ENCODE data around the gene LARP4B. TPM values are rescaled to one million over a fixed set of nuclear protein-coding genes. Genes with fewer than 3 reads are reported as not detected.

LARP4B gene
- 59.9 TPM for total RNA-seq
- long read RNA-seq, full-length matches to known transcripts: 10 of 45 reads
- long read RNA-seq, partial matches to known transcripts: 9 of 45 reads
- long read RNA-seq, other reads (novel, unspliced or antisense): 26 of 45 reads

DNA sequence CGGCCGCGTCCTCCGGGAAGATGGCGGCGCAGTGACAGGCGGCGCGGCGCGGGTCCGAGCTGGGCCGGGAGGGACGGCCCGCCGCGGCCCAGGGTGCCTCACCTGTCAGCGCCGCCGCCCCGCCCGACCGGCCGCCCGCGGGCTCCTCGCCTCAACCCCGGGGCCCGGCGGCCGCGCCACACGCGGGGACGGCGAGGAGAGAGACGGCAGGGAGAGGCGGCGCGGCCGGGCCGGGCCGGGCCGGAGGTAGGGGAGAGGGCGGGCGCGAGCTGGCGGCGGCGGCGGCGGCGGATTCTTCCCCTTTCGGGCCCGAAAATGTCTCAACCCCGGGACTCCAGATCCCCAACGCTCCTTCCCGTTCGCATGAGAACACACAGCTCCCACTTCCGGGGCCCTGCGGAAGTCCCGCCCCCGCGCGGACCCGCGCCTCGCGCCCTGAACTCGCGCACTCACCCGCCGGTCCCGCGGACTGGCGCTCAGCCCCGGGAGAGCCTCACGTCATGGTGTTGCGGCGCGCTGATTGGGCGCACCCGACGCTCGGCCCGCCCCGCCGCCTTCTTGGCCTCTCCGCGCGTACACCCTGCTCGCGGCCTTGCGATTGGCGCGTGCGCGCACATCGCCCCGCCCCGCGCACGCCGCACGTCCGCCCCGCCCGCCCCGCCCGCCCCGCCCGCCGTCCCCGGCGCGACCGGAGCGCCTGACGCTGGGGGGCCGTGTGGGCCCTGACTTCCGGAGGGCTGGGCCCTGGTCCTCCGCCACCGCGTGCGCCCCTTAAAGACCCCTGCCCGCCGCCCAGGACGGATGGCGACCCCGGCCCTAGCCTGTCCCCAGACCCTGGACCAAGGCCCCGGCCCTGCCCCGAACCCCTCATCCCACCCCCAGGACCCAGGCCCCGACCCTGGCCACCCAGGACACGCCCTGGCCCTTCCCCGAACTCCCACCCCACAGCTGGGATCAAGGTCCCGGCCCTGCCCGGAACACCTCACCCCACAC, at the start of gene LARP4B:
Gene LARP4B, minus strand, starts transcription at position 380 of the 993 bp plus-strand sequence. CDS start 45,984 bp downstream, outside the sequence.
- ATAC-seq (ENCODE audit: poor library complexity): peak; percentile 99
- DNase-seq: peak; percentile 98
- intact Hi-C loops (cut with DNase I): no loop called here

- DNase-seq (no peak), ATAC-seq (ENCODE audit: poor library complexity) (no peak)
- intact Hi-C loops (cut with DNase I): no loop called here
Observed at GRCh38 chr10:980468-981093, 49.1 kb upstream of the LARP4B start.

GRCh38 chr10:978826-979421, 47.4 kb upstream of the LARP4B start:
- intact Hi-C loops (cut with DNase I): no loop called here
- ATAC-seq (ENCODE audit: poor library complexity) (no peak), DNase-seq (no peak)

- ATAC-seq (ENCODE audit: poor library complexity): no peak
- no peak for DNase-seq
- intact Hi-C loops (cut with DNase I): no loop called here
Observed at GRCh38 chr10:976316-976715, 44.8 kb upstream of the LARP4B start.

DNA sequence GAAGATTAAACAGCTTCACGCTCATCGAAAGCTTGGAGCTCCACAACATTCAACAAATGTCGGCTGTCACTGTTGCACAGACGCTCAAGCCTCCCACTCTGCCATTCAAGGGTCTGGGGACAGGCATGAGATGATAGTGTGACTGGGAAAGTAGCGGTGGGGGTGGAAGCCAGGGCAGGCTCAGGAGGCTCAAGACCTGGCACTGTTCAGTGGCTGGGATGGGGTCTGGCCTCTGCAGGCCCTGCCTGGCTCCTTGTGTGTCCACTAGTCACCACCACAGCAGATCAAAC, 43.2 kb upstream of the LARP4B start:
- intact Hi-C loops (cut with DNase I): no loop called here
- no peak for DNase-seq
- no peak for ATAC-seq (ENCODE audit: poor library complexity)

- intact Hi-C loops (cut with DNase I): no loop called here
- ATAC-seq (ENCODE audit: poor library complexity): no peak
- DNase-seq: no peak
Observed at GRCh38 chr10:974038-974784, 42.7 kb upstream of the LARP4B start.

- intact Hi-C loops (cut with DNase I): no loop called here
- DNase-seq (no peak), ATAC-seq (ENCODE audit: poor library complexity) (no peak)
Observed at GRCh38 chr10:972763-973162, 41.3 kb upstream of the LARP4B start.

GRCh38 chr10:971613-972012, 40.1 kb upstream of the LARP4B start:
- ATAC-seq (ENCODE audit: poor library complexity) (peak; percentile 40), DNase-seq (no peak)
- intact Hi-C loops (cut with DNase I): no loop called here

DNA sequence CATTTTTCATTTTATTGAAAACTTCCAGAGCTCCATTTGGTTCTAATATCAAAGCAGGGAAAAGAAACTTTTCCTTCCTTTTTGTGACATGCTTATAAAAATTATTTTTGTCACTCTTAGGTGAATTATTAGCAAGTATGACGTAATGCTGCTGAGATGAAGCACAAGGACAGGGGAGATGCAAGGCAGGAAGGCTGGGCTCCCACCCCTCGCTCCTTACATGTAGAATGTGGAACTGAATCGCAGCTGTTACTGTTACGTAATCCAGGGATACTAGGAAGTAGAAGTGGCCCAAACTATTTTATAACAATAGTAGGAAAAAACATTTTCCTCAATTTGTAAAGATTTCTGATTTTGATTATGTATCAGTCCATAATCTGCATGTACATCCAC, 39.6 kb upstream of the LARP4B start:
- intact Hi-C loops (cut with DNase I): no loop called here
- peak; percentile 58 for DNase-seq
- ATAC-seq (ENCODE audit: poor library complexity): peak; percentile 66

DNA sequence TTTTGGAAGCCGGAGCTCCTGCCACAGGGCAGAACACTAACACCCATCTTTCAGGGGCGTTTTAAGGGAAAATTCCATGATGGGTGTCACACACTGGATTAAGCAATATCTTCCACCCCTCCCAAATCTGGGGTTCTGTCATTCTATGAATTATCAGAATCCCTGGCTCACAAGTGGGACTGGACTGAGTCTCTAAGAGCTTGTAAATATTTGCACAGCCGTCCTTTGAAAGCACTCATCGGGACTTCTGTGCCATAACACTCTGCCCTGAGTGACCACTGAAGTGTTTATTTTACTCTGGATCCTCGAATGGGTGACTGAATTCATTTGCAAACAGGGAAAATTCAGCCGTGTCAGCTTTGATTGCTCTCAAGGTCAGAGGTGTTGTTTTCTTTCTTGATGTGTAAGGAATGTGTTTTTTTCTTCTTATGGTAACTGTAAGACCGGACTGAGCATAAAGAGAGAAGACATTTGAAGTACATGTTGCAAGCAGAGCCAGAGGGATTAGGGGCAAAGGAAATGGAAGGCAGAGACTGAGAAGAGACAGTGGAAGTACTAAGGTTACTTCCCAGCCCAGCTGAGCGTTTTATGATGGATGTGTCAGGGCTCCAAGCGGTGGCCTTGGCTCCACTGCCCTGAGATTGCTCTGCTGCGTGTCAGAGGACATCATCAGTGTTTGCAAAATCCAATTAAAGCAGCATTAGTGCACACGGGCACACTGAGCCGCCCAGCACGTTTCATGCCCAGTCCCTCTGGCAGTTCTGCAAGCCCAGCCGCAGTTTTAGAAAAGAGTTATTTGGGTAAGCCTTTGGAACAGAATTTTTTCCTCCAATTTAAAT, 39.0 kb upstream of the LARP4B start:
- no peak for DNase-seq

GRCh38 chr10:969473-970150, 38.1 kb upstream of the LARP4B start:
- intact Hi-C loops (cut with DNase I): no loop called here
- ATAC-seq (ENCODE audit: poor library complexity): no peak
- no peak for DNase-seq

More for the DNA sequence above, 39.0 kb upstream of the LARP4B start:
- intact Hi-C loops (cut with DNase I): no loop called here
- ATAC-seq (ENCODE audit: poor library complexity): peak; percentile 48

DNA sequence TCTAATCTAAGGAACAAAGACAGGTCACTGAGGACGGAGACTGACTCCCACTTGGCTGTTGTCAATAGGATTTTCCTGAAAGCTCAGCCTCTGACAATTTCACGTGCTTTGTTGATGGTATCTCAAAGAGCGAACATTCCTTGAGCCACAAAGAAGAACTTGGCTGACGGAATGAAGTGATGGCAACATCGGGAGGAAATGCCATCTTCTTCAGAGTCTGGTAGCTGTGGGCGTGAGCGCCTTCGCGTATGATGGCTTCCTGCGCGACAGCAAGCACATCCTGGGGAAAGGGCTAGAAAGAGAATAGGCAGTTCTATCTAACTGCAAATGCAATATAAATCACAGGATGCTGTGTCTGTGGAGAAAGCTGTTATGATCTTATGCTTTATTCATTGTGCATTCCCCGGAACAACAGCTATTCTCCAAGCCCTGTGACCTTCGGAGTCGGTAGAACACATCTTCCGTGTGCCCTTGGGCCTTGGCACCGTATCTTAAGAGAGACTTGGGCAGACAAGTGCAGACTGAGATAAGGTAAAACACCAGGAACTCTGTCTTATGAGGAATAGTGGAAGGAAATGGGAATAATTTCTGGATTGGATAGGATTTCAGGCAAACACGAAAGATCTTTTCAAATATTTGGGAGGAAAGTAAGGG, 37.2 kb upstream of the LARP4B start:
- ATAC-seq (ENCODE audit: poor library complexity) (no peak), DNase-seq (no peak)
- intact Hi-C loops (cut with DNase I): no loop called here

DNA sequence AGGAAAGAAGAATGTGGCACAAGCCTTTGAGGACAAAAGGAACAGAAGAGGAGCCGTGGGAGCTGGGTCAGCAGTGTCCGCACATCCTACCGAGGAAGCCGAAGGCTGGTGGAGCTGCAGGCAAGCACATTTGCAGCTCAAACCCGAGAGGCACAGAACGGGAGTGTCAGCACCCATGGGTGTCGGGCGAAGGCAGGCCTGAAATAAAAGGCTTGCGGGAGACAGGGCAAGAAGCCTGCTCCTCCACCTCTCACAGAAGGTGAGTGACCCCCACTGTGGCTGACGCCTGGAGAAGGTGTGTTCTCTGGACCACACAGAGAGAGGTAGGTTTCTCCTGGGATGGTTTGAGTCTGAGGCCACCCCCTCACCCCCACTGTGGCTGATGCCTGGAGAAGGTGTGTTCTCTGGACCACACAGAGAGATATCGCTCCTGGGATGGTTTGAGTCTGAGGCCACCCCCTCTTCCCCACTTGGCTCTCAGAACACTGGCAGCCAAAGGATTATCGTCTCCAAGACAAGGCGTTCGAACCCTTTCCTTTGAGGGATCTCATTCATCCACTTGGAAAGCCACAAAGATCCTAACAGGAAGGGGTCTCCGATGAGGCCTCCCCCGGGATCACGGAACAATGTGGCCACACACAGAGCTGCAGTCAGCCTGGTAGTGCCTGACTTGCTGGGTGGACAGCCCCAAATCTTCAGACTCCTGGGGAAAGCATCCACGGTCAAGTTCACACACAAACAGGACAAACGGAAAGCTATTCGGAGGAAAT, 35.1 kb upstream of the LARP4B start:
- DNase-seq (no peak), ATAC-seq (ENCODE audit: poor library complexity) (no peak)
- intact Hi-C loops (cut with DNase I): no loop called here

DNA sequence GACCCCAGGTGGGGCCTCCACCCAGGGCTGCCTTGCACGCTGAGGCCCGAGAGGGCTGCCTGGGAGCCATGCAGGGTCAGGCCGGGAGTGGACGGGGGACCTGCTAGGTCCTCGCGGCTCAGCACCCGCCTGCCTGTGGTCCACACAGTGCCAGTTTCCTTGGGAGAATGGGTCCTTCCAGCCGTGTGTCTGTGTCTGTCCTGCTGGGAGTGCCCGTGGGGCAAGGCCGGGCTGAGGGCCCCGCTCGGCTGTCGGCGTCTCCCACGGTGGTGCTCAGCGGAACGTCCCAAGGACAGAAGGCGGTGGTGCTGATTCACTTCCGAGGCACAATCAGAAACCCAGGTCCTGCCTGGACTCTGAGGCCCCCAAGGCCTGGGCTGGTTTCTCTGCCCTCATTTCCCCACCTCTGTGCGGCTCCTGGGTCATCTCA, 33.5 kb upstream of the LARP4B start:
- intact Hi-C loops (cut with DNase I): no loop called here
- ATAC-seq (ENCODE audit: poor library complexity): no peak

DNA sequence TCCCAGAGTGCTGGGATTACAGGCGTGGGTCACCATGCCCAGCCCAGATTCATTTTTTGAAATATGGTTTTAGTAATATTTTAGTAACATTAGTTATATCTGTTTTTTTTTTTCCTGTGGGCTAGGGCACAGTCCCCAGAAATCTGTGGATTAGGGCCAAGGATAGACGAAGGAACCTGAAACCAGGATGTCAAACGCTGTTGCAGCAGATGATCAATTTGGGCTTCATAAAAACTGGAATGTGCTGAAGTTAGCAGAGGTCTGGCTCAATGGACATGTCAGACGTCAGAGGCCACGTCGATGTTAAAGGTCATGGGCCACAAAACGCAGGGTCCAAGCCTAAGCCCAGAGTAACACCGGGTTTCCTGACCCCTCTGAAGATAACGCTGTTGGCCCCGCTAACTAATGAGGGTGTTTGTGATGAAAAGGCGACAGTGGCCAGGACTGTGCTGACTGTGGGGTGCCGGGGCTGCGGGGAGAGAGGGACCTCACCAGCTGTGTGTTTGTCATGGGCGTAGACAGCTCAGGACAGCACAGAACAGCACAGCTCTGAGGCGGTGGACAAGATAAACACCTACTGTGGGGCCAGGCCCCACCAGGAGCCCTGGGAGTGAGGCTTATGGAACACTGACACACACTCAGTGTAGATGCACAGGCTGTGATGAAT, 32.9 kb upstream of the LARP4B start:
- intact Hi-C loops (cut with DNase I): no loop called here
- DNase-seq (no peak), ATAC-seq (ENCODE audit: poor library complexity) (no peak)

More for the DNA sequence above, 33.5 kb upstream of the LARP4B start:
- DNase-seq: no peak

DNA sequence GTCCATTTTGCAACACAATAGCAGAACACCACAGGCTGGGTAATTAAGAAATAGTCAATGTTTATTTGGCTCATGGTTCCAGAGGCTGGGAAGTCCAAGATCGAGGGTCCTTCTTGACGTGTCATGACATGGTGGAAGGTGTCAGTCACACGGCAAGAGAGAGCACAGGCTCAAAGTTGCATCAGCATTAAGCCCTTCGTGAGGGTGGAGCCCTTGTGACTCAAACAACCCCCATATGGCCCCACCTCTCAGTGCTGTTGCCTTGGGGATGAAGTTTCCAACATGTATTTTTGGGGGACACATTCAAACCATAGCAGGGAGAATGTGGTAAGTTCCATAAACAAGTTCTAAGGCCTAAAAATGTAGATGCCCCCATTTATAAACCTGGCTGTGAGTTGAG, 32.1 kb upstream of the LARP4B start:
- intact Hi-C loops (cut with DNase I): no loop called here
- ATAC-seq (ENCODE audit: poor library complexity) (no peak), DNase-seq (no peak)
